ENCODE data around the gene EML3. TPM values are rescaled to one million over a fixed set of nuclear protein-coding genes. Genes with fewer than 3 reads are reported as not detected.
"Not testable (repeated sequence)": the region's sequence is repeated elsewhere in the genome, so short reads cannot be mapped to it uniquely, and the experiment has no call there.

EML3 gene
- total and polyA plus RNA-seq, 12 donors: 7.7 to 50.4 (median 16.2) TPM

DNA sequence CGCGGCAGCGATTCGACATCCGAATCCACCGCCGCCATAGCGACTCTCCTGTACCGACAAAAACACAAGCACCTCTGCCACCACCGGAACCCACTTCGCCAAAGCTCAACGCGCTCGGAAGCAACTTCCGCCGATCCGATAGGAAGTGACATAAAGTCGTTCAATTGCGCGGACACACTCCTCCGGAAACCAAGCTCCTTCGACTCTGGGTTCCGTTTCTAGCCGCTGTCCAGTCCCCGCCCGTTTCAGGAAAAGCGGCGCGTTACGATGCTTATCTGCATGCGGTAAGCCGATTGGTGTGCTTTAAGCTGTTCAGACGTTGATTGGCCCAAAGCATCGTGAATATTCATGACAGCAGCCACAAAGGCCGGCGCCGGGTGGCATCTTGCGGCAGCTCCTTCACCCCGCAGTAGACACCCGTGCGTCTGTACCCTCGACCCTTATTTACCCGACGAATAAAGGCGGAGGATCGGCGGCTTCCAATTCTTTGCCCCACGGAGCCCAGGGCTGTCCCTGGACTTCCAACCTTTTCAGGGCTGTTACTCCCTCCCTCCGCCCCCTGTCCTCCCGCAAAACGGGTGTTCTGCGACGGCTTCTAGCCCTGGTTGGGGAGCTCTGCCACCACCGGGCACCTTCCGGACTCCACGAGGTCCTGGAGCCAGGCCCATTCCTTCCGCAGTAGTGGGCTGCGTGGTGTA, 21.0 kb downstream of the EML3 start, which contains the start of gene TUT1:
Gene TUT1, minus strand, starts transcription at position 76 of the 698 bp plus-strand sequence. Its CDS starts 38 bp downstream, at position 38.
- ATAC-seq: peak; percentile 95 to 98 (median 96)
- WGBS, 2 donors: 0% methylated on average over 58 of the region's 58 CpGs

DNA sequence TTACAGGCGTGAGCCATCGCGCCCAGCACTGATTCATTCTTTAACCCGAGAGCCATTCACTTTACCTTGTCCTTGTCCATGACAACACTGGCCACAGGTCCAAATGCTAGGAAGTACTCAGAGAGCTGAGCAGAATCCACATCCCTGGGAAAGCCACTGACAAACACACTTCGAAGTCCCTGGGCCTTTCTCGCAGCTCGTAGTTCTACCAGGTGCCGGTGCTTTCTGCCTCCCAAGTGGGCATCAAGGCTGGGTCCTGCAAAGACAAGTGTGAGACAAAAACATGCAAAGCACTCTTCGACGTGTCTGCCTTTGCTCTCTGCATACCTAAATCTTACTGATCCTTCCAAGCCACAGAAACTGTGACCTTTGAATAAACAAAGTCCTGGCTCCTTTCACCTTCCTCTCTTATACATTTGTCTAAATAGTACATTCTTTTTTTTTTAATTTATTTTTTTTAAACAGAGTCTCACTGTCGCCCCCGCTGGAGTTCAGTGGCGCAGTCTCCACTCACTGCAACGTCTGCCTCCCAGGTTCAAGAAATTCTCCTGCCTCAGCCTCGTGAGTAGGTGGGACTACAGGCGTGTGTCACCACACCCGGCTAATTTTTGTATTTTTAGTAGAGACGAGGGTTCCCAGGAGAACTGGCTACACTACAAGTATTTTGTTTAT, 23.5 kb downstream of the EML3 start:
- ATAC-seq (no peak), DNase-seq (no peak)
- TF ChIP-seq, protein P1, sequence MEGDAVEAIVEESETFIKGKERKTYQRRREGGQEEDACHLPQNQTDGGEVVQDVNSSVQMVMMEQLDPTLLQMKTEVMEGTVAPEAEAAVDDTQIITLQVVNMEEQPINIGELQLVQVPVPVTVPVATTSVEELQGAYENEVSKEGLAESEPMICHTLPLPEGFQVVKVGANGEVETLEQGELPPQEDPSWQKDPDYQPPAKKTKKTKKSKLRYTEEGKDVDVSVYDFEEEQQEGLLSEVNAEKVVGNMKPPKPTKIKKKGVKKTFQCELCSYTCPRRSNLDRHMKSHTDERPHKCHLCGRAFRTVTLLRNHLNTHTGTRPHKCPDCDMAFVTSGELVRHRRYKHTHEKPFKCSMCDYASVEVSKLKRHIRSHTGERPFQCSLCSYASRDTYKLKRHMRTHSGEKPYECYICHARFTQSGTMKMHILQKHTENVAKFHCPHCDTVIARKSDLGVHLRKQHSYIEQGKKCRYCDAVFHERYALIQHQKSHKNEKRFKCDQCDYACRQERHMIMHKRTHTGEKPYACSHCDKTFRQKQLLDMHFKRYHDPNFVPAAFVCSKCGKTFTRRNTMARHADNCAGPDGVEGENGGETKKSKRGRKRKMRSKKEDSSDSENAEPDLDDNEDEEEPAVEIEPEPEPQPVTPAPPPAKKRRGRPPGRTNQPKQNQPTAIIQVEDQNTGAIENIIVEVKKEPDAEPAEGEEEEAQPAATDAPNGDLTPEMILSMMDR (IDR thresholded peaks at IDR 0.05): peak in 2 of 9 donors; percentile 6 to 19
- 69 to 70% methylated on average over 18 of the region's 18 CpGs for WGBS, 2 donors
- Histone ChIP-seq H3K27ac (no peak overlapping the region), H3K4me1 (peaks cover 3 to 42% (median 28%) of the 10 kb centered on the region in 9 donors), H3K9me3 (no peaks in the 10 kb centered on the region), H3K27me3 (no peaks in the 10 kb centered on the region), H3K4me3 (no peak overlapping the region), H3K36me3 (peaks cover 0 to 63% (median 30%) of the 10 kb centered on the region in 9 donors)
- intact Hi-C loops (cut with DNase I): no loop called here

More for the DNA sequence above, 21.0 kb downstream of the EML3 start, which contains the start of gene TUT1:
- Histone ChIP-seq H3K4me3 (peak within 1 kb of the TSS; percentile 63 to 86 (median 78)), H3K9me3 (no peaks in the 10 kb centered on the region), H3K27ac (peak within 1 kb of the TSS; percentile 83 to 97 (median 94)), H3K36me3 (peaks cover 0 to 63% (median 43%) of the 10 kb centered on the region in 9 donors), H3K27me3 (no peaks in the 10 kb centered on the region), H3K4me1 (peaks cover 3 to 42% (median 28%) of the 10 kb centered on the region in 9 donors)
- intact Hi-C loops (cut with DNase I): loop anchor here in 5 of 10 donors (1.0 to 10.0 kb wide), 6 partner anchors 17 to 266 kb away; partner anchors contain the start of gene AHNAK (in 2 of the 5)
- TF ChIP-seq, protein P1 (IDR thresholded peaks at IDR 0.05): peak in 5 of 9 donors; percentile 5 to 39 (median 24)
- DNase-seq: peak; percentile 91 to 97

DNA sequence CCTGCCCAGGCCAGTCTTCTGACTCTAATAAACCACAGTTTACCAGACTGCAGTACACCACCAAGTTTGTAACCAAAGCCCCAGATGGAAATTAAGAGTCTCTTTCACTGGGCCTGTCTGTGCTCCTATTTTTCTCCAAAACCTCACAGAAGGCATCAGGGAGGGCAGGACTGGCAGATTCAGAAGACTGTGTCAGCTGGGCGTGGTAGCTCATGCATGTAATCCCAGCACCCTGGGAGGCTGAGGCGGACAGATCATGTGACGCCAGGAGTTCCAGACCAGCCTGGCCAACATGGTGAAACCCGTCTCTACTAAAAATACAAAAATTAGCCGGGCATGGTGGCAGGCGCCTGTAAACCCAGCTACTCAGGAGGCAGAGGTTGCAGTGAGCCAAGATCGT, 27.2 kb downstream of the EML3 start:
- DNase-seq; intact Hi-C loops (cut with DNase I); H3K27me3 ChIP-seq; H3K4me3 ChIP-seq; H3K9me3 ChIP-seq; H3K27ac ChIP-seq; ATAC-seq: not testable (repeated sequence)
- 95 to 98% methylated on average over 7 of the region's 7 CpGs for WGBS, 2 donors
- H3K36me3 ChIP-seq: peaks cover 0 to 88% (median 30%) of the 10 kb centered on the region in 9 donors
- peaks cover 0 to 19% (median 12%) of the 10 kb centered on the region in 9 donors for H3K4me1 ChIP-seq

- H3K27me3 ChIP-seq; H3K9me3 ChIP-seq; ATAC-seq; H3K27ac ChIP-seq; intact Hi-C loops (cut with DNase I); DNase-seq; H3K4me3 ChIP-seq: not testable (repeated sequence)
- 94 to 96% methylated on average over 4 of the region's 4 CpGs for WGBS, 2 donors
- peaks cover 0 to 98% (median 15%) of the 10 kb centered on the region in 9 donors for H3K36me3 ChIP-seq
- peaks cover 0 to 19% (median 2%) of the 10 kb centered on the region in 9 donors for H3K4me1 ChIP-seq
Measured at GRCh38 chr11:62581735-62582134, 30.8 kb downstream of the EML3 start.

GRCh38 chr11:62580959-62581715, 31.4 kb downstream of the EML3 start:
- no peak for ATAC-seq
- Histone ChIP-seq H3K36me3 (peaks cover 0 to 98% (median 15%) of the 10 kb centered on the region in 9 donors), H3K27me3 (no peaks in the 10 kb centered on the region), H3K4me1 (peaks cover 0 to 25% (median 8%) of the 10 kb centered on the region in 9 donors), H3K27ac (no peak overlapping the region), H3K9me3 (no peaks in the 10 kb centered on the region), H3K4me3 (no peak overlapping the region)
- TF ChIP-seq, protein P1 (IDR thresholded peaks at IDR 0.05): no peak
- 83 to 85% methylated on average over 18 of the region's 18 CpGs for WGBS, 2 donors
- no peak for DNase-seq
- intact Hi-C loops (cut with DNase I): no loop called here
